HG03196 (cell line): ENCODE results near the gene SPRYD7.
"Not testable (repeated sequence)": the region's sequence is repeated elsewhere in the genome, so short reads cannot be mapped to it uniquely, and the experiment has no call there.

Experiments used
- ATAC-seq: cut with Tn5 transposase; IDR thresholded peaks from one replicate; pipeline ENCODE4 v1.9.1; 2021; ENCODE audit not compliant: unreplicated experiment

Gene SPRYD7

DNA sequence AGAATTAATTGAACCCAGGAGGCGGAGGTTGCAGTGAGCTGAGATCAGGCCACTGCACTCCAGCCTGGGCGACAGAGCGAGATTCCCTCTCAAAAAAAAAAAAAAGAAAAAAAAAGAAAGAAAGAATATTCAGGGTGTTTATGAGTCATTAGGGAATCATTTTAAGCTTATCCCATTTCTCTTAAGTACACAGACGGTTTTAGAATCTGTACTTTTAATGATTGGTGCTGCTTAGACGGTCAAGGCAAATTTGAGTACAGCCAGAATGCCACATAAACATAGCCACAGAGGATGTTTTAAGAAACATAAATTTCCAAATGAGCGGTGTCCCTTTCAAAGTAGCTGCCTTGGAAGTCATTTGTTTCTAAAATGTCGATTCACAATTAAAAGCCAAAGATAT, 2.6 kb downstream of the SPRYD7 start:
- no peak for ATAC-seq

DNA sequence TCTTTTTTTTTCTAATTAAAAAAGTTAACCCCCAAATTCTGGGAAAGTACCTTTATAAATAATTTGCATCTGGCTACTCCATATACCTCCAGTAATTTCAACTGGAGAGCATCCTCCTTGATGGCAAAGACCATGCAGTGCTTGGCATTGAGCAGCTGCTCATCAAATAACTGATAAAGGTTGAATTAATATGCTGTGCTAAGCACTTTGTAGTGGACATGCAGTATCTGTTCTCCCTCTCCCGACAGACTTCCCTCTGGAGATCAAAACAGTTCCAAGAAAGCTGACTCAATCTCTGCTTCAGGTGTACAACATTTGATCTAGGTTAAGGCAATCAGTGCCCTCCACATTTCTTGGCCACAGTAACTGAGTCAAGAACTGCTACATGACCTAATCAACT, 3.3 kb downstream of the SPRYD7 start:
- no peak for ATAC-seq

DNA sequence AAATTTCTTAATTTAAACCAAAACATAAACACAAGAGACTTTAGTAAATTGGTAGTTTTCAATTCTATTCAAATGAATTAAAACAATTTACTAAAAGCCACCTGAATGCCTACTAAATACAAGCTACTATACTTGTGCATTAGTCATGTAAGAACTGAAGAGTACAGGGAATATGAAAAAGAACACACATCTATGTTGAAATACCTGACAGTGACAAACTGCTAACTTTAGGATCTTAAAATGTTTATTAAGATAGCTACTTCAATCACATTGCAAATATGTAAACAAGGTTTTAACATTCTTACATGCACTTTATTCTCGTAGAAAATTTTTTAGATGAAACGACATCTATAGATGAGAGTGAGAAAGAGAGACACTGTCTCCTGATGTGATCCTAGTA, 4.1 kb downstream of the SPRYD7 start:
- no peak for ATAC-seq

DNA sequence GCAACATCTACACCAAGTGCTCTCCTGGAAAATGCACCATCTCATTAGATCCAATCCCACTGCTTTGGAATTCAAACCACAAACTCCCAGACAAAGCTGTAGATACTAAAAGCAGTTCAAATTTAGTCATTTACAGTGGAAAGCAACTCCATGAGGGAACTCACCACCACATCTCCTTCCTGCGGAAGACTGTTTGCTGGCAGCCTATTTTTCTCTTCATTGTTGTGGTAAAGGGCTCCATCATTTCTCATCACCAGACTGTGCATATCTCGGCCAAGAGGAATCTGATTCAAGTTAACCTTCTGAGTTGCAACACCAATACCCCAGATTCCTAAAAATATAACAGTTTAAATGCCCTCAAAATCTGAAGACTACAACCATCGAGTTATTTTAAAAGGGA, 8.4 kb downstream of the SPRYD7 start:
- no peak for ATAC-seq

DNA sequence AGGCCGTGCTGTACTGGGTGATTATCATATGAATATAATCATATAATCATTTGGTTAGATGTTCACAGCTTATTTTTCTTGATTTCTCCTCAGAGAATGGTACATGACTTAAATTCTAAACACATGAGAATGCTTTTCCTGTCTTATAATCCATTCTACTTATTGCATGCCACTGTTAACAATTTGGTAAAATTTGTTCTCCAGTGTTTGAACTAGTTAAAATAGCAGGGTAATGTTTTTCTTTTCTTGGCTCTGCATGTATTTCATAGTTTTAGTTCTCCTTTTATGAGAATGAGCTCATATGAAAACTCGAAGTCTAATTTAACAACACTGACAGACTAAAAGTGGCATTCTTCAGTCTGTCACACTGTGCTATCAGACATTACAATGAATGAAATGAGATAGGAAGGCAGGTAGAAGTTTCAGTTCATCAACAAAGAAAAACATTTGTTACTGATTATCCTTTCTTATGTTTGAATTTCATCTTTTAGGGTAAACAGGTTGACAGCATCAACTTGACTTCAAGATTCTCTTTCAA, 10.2 kb downstream of the SPRYD7 start:
- ATAC-seq, result no peak

DNA sequence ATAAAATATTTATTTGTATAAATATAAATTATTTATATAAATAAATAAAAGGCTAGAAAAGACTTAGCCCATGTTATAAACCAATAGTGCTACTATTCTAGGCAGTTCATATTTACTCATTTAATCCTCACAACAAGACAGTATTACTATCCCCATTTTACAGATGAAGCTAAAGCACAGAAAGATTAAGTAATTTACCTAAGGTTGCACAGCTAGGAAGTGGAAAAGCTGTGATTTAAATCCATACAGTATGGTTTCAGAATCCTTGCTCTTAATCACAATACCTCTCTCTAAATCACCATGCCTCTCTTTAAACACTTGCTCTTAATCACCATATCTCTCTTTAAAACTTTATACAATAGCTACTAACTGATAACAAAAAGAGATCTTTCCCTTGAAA, 13.8 kb downstream of the SPRYD7 start:
- no peak for ATAC-seq

DNA sequence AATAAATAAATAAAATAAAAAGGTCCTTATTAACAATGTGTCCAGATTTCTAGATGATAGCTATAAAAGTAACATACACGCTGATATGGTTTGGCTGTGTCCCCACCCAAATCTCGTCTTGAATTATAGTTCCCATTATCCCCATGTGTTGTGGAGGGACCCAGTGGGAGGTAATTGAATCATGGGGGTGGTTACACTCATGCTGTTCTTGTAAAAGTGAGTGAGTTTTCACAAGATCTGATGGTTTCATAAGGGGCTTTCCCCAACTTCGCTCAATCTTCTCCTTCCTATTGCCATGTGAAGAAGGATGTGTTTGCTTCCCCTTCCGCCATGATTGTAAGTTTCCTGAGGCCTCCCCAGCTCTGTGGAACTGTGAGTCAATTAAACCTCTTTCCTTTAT, 15.2 kb downstream of the SPRYD7 start:
- not testable (repeated sequence) for ATAC-seq

DNA sequence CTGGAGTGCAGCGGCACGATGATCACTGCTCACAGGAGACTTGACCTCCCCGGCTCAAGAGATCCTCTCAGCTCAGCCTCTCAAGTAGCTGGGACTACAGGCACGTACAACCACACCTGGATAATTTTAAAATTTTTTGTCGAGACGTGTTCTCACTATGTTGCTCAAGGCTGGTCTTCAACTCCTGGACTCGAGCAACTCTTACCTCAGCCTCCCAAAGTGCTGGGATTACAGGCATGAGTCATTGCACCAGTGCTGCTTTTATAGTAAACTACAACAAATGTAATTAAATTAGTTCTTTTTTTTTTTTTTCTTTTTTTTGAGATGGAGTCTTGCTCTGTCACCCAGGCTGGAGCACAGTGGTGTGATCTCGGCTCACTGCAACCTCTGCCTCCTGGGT, 18.0 kb downstream of the SPRYD7 start:
- ATAC-seq, result not testable (repeated sequence)

DNA sequence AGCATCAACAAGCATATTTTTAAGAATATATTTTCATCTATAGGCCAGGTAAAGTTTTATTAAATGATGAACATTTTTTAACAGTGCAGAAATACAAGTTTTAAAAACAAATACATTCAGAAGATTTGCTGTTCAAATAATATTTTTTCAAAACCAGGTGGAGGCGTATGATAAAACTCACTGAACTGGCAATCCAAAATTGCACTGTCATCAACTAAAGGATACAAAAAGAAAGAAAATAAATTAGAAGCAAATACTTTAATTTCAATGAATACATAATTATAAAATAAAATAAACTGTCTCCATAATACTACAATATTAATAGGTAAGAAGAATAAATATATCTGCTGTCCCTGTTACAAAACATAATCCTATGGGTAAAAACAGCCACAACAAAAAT, 21.2 kb downstream of the SPRYD7 start:
- ATAC-seq, result no peak

DNA sequence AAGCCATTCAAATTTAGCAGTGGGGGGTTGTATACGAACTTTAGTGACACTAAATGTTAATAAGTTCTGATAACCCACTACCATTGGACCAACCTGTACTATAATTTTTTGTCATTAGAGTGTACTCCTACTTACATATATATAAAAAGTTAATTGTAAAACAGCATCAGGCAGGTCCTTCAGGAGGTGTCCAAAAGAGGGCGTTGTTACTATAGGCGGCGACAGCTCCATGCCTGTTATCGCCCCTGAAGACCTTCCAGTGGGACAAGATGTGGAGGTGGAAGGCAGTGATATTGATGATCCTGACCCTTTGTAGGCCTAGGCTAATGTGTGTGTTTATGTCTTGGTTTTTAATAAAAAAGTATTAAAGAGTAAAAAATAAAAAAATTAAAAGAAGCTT, 27.5 kb downstream of the SPRYD7 start:
- ATAC-seq, result no peak

DNA sequence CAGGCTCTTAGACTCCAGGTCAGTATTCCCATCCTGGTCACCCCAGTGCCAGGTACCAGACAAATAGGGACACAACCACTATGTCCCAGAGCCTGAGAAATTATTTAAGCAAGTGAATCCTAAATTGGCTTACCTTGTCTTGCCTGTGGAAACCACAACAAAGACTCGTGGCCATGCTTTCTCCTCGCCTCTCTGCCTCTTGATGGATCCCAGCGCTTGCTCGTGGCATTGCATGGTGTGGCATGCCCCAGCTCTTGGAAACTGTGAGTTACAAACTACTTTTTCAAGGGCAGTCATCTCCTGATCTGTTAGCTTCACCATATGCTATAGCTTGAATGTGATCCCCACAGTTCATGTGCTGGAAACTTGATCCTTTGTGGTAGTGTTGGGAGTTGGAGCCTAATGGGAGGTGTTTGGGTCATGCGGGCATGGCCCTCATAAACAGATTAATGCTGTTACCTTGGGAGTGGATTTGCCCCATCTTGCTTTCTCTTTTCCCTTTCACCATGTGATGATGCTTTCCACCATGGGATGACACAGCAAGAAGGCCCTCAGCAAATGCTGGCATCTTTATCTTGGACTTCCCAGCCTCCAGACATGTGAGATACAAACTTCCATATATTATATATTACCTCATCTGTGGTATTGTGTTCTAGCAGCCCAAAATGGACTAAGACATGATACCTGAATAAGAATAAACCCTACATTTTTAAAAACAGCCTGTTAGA, 31.2 kb downstream of the SPRYD7 start:
- ATAC-seq, result no peak

DNA sequence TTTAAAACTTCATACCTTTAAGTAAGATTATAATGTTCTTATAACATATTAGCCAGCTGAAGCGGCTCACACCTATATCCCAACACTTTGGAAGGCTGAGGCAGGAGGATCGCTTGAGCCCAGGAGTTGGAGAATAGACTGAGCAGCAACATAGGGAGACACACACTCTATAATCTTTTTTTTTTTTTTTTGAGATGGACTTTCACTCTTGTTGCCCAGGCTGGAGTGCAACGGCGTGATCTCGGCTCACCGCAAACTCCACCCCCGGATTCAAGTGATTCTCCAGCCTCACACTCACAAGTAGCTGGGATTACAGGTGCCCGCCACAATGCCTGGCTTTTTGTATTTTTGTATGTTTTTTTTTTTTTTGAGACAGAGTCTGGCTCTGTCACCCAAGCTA, 37.3 kb downstream of the SPRYD7 start:
- ATAC-seq, result no peak

DNA sequence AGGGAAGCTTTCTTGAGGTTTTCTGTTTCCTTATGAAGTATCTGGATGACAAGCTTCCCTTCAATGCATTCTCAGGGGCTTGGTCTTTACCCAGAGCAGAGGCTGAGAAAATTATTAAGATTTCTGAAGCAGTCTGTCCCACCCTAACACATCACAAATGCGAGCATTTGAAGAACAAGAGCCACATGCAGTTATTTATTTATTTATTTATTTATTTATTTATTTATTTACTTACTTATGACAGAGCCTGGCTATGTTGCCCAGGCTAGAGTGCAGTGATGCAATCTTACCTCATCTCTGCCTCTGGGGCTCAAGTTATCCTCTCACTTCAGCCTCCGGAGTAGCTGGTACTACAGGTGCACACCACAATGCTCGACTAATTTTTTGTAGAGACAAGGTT, 38.4 kb downstream of the SPRYD7 start:
- ATAC-seq, result no peak

DNA sequence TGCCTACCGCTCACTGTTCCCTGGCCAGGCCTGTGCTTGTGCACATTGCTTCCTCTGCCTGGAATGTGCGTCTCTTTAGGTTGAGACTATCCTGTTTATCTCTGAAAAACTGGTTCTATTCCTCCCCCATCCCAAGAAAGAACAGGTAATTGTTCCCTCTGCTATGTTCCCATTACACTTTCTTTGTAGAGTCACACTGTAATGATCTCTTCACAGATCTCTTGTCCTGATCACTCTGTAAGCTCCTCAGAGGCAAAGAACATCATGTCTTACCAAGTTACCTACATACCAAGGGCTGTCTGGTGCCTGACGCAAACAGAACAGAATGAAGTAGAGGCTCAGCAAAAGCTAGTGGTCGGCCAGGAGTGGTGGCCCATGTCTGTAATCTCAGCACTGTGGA, 40.3 kb downstream of the SPRYD7 start:
- ATAC-seq, result no peak

DNA sequence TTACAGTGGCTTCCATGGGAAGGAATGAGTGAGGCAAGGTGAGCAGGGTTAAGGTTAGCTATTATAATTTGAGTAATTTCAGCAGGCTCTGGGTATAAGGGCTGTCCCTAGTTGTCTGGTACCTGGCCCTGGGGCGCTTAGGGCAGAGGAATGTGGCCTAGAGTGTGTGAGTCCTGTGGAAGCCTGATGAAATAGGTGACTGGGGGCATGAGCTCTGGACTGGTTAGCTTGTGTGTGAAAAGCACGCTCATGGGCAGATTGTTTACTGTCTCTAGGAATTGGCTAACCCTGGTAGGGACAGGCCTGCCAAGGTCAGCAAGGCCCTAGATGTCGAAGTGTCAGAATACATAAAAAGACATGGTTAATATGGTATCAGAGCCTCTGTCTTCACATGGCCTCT, 42.5 kb downstream of the SPRYD7 start:
- no peak for ATAC-seq

DNA sequence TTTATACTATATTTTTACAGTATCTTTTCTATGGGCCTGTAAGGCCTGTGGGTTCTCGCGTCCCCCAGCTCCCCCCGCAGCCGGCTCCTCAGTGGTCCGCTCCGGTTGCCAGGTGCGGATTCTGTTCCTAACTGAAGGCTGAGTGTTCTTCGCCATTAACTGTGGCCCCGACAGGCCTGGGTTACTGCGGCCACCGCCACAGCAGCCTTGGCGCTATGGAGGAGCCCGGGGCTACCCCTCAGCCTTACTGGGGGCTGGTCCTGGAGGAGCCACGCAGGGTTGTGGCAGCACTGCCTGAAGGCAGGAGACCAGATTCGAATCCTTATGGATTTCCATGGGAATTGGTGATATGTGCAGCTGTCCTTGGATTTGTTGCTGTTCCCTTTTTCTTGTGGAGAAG, 45.8 kb downstream of the SPRYD7 start:
- ATAC-seq, result no peak

DNA sequence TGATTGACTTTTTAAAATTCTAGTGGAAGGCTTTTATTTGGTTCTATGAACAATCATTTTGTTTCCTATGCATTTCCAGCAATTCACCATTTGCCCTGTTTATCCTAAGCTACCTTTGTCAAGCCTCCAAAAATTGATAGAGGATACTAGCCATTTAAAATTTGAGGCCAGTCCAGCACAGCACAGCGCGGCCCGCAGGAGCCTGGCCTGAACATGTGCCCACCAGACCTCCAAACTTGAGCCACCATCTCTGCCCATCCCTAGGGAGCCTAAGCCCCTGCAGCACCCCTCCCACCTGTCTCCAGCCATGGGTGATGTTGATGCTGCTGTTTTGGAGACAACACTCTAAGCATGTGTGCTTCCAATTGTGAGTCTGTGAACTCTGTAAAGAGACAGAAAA, 57.5 kb downstream of the SPRYD7 start:
- ATAC-seq, result no peak

DNA sequence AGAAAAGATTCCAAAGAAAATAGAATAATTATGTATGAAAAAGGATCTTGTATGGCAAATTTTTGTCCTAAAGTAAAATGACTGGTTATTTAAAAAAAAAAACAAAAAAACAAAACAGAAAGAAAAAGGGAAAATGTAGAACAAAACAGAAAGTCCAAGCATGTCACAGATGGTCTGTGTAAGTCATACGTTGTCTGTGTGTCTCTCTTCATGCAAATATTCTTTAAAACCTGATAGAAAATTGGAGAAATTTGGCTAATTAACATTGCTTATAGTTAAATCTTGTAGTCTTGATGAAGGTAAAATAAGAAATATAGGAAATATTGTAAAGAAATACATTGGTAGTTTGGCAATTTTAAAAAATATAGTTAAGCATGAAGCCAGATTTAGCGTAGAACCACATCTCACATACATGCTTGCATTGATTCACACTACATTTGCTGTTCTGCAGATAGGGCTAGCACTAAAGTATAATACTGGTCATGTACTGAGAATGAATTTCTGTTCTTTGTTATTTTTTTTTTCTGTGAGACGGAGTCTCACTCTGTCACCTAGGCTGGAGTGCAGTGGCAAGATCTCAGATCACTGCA, 58.4 kb downstream of the SPRYD7 start:
- ATAC-seq, result no peak

DNA sequence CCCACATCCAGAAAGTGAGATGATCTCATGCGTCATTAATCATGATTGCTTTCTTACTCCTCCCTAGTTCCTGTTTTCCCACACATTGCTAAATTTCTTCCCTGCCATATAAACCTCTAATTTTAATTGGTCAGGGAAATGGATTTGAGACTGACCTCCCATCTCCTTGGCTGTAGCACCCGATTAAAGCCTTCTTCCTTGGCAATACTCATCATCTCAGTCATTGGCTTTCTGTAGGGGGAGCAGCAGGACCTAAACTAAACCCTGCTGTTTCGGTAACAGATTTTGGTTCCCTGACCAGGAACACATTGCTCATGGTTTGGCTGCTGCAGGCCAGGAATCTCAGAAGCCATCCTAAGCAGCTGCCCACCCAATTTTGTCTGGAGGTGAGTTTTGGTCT, 61.7 kb downstream of the SPRYD7 start:
- ATAC-seq, result no peak

DNA sequence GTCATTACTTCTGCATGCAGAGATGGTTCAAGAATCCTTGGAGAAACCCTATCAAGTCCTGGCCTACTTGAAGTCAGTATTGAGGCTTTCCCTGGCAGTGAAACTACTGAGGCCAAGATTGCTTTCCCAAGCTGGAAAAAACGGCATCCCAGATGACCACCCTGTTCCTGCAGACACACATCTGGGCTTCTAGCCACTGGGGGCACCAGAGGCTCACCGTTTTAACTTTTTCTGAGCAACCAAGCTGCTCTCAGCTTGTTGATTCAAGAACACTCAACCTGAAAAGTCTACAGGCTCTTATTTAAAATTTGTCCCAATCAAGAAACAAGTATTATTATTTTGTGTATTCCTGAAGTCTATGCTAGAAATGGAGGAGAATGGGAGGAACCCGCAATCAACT, 66.6 kb downstream of the SPRYD7 start:
- no peak for ATAC-seq

DNA sequence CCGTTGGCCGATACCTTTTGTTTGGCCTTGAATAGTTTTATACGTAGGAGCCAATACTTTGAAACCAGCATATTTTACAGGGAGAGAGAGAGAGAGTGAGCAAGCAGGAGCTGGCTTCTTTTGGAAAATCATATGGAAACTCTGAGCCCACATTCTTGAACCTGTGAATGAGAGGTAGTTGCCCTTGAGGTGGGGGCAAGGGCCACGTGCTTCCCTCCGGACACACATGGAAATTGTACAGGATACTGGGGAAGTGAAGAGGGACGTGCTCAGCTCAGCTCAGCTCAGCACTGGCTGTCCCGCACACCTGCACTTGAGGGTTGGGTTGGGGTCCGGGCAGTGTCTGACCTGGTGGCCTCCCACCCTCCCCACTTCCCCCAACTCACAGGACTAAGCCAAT, 68.3 kb downstream of the SPRYD7 start:
- ATAC-seq, result no peak

DNA sequence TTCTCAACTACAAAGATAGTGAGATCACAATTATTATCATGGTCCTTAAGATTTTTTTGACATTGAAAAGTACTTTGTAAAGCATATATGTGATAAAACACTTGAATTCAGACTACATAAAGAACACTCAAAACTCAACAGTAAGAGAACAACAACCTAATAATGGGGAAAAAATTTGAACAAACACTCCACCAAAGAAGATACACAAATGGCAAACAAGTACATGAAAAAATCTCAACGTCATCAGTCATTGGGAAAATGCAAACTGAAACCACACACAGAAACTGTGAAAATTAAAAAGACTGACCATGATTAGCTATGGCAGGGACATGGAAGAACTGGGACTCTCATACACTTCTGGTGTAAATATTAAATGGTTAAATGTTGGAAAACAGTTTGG, 70.9 kb downstream of the SPRYD7 start:
- ATAC-seq, result no peak

DNA sequence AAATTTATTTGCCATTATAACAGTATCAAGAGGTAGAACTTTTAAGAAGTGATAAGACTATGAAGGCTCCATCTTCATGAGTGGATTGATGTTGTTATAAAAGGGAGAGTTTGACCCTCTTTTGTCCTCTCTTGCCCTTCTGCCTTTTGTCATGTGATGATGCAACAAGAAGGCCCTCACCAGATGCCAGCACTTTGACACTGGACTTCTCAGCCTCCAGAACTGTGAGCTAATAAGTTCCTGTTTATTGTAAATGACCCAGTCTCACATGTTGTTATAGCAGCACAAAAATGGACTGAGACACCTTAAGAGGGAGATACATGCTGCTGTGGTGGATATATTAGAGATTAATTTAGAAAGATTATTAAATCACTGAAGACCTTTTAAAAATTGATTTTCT, 71.6 kb downstream of the SPRYD7 start:
- ATAC-seq, result no peak
